Suprapubic skin (tissue), 4 donors: ENCODE results near the gene LDAH.

Source experiments
- EP300 ChIP-seq: sonication (generic); formaldehyde crosslinking; IDR thresholded peaks from one replicate; pipeline ENCODE4 v1.6.1; 2017; ENCODE audit warnings: antibody characterized with exemption
- POLR2A ChIP-seq, 2 donors: fragments of 450-650 bp; IDR thresholded peaks; one replicate each; pipeline ENCODE4 v1.6.1; 2017; ENCODE audit warnings: antibody characterized with exemption in 2 of 2, mild to moderate bottlenecking in 2 of 2, moderate library complexity in 2 of 2
- POLR2AphosphoS5 ChIP-seq, 3 donors: sonication (generic); formaldehyde crosslinking; IDR thresholded peaks; one replicate each; pipeline ENCODE4 v1.6.1; 2017; ENCODE audit warnings: antibody characterized with exemption in 3 of 3
- TF ChIP-seq, protein P1 (sequence below), 2 donors: fragments of 200-600 bp in 1 of 2; fragments of 450-650 bp in 1 of 2; sonication (generic) in 1 of 2; IDR thresholded peaks; one replicate each; pipeline ENCODE4 v1.5.1; 2016 to 2019; ENCODE audit warnings: antibody characterized with exemption in 2 of 2, mild to moderate bottlenecking in 1 of 2, moderate library complexity in 1 of 2

GRCh38 chr2:20844246-20844645 is 21.3 kb upstream of the LDAH start:
- TF ChIP-seq, protein P1, sequence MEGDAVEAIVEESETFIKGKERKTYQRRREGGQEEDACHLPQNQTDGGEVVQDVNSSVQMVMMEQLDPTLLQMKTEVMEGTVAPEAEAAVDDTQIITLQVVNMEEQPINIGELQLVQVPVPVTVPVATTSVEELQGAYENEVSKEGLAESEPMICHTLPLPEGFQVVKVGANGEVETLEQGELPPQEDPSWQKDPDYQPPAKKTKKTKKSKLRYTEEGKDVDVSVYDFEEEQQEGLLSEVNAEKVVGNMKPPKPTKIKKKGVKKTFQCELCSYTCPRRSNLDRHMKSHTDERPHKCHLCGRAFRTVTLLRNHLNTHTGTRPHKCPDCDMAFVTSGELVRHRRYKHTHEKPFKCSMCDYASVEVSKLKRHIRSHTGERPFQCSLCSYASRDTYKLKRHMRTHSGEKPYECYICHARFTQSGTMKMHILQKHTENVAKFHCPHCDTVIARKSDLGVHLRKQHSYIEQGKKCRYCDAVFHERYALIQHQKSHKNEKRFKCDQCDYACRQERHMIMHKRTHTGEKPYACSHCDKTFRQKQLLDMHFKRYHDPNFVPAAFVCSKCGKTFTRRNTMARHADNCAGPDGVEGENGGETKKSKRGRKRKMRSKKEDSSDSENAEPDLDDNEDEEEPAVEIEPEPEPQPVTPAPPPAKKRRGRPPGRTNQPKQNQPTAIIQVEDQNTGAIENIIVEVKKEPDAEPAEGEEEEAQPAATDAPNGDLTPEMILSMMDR (IDR thresholded peaks at IDR 0.05), result no peak
- TF ChIP-seq POLR2AphosphoS5 (IDR thresholded peaks at IDR 0.05) (no peak), POLR2A (IDR thresholded peaks at IDR 0.05) (no peak), EP300 (no peak)
